CD14-positive monocyte (primary cell): ENCODE results near the gene IGFALS. TPM values are rescaled to one million over a fixed set of nuclear protein-coding genes. Genes with fewer than 3 reads are reported as not detected.

Experiments
- DNase-seq, 3 donors: peaks; one replicate each; pipeline ENCODE4 v3.0.0-alpha.2; 2011 to 2022
- H2AFZ ChIP-seq: 2 replicates; pipeline ENCODE4 v1.6.0; 2012; ENCODE audit warnings: mild to moderate bottlenecking, low read depth, low read length, inconsistent platforms; ENCODE audit not compliant: insufficient read depth, poor library complexity, severe bottlenecking
- H3K27ac ChIP-seq, 2 donors: 1 replicate in 1 of 2; 2 replicates in 1 of 2; pipeline ENCODE4 v1.5.1; 2012 to 2013; ENCODE audit warnings: low read length in 2 of 2, control low read depth in 1 of 2, inconsistent platforms in 1 of 2, low read depth in 1 of 2, mild to moderate bottlenecking in 1 of 2
- H3K27me3 ChIP-seq, 2 donors: one replicate each; pipeline versions ENCODE4 v1.6.0 to v1.6.1; 2011 to 2013; ENCODE audit warnings: low read length in 2 of 2; ENCODE audit not compliant: control insufficient read depth in 2 of 2, insufficient read depth in 2 of 2
- H3K36me3 ChIP-seq, 2 donors: replicated peaks in 1 of 2; 1 replicate in 1 of 2; 2 replicates in 1 of 2; pipeline versions ENCODE4 v1.5.1 to v1.6.1; 2012 to 2013; ENCODE audit warnings: low read length in 2 of 2, control low read depth in 1 of 2, inconsistent platforms in 1 of 2, mild to moderate bottlenecking in 1 of 2; ENCODE audit not compliant: insufficient read depth in 2 of 2, control insufficient read depth in 1 of 2
- H3K4me1 ChIP-seq, 2 donors: 1 replicate in 1 of 2; 2 replicates in 1 of 2; pipeline versions ENCODE4 v1.5.1 to v1.6.1; 2012 to 2013; ENCODE audit warnings: low read length in 2 of 2, control low read depth in 1 of 2, inconsistent platforms in 1 of 2, mild to moderate bottlenecking in 1 of 2, moderate library complexity in 1 of 2; ENCODE audit not compliant: insufficient read depth in 2 of 2, control insufficient read depth in 1 of 2
- H3K4me2 ChIP-seq: replicated peaks from 2 replicates; pipeline ENCODE3; 2012; ENCODE audit warnings: low read length, moderate library complexity, mild to moderate bottlenecking; ENCODE audit not compliant: poor library complexity, severe bottlenecking; ENCODE audit errors: extremely low read depth
- H3K4me3 ChIP-seq, 3 experiments: fragments of 200-600 bp in 1 of 3; sonication (generic) in 1 of 3; replicated peaks in 1 of 3; 1 replicate in 2 of 3; 2 replicates in 1 of 3; pipeline ENCODE4 v1.5.1; 2011 to 2013; ENCODE audit warnings: low read length in 3 of 3, mild to moderate bottlenecking in 3 of 3, control low read depth in 2 of 3, low read depth in 2 of 3, inconsistent platforms in 1 of 3, moderate library complexity in 1 of 3
- H3K79me2 ChIP-seq: 2 replicates; pipeline ENCODE4 v1.6.0; 2012; ENCODE audit warnings: mild to moderate bottlenecking, control low read depth, inconsistent platforms, low read length, moderate library complexity; ENCODE audit not compliant: insufficient read depth
- H3K9ac ChIP-seq: 2 replicates; pipeline ENCODE4 v1.6.0; 2017; ENCODE audit warnings: low read length, mild to moderate bottlenecking; ENCODE audit not compliant: insufficient read depth, poor library complexity, severe bottlenecking
- H3K9me3 ChIP-seq, 2 donors: replicated peaks in 1 of 2; 1 replicate in 1 of 2; 2 replicates in 1 of 2; pipeline versions ENCODE4 v1.5.1 to v1.6.1; 2012 to 2013; ENCODE audit warnings: low read length in 2 of 2, control low read depth in 1 of 2; ENCODE audit not compliant: control insufficient read depth in 1 of 2, insufficient read depth in 1 of 2
- H4K20me1 ChIP-seq: 2 replicates; pipeline ENCODE4 v1.6.0; 2012; ENCODE audit warnings: mild to moderate bottlenecking, low read length, control low read depth, moderate library complexity; ENCODE audit not compliant: insufficient read depth
- H3K27ac Mint-ChIP-seq, 7 donors: one replicate each; pipeline ENCODE4 v1.8.0; 2020; ENCODE audit warnings: mild to moderate bottlenecking in 7 of 7, mixed read lengths in 7 of 7, moderate library complexity in 6 of 7, inconsistent platforms in 2 of 7
- H3K27me3 Mint-ChIP-seq, 3 donors: one replicate each; pipeline ENCODE4 v1.8.0; 2021 to 2022; ENCODE audit warnings: low read depth in 3 of 3, mild to moderate bottlenecking in 3 of 3, mixed read lengths in 3 of 3, moderate library complexity in 3 of 3, inconsistent platforms in 1 of 3
- H3K36me3 Mint-ChIP-seq, 2 donors: one replicate each; pipeline ENCODE4 v1.8.0; 2020; ENCODE audit warnings: mixed read lengths in 2 of 2, inconsistent platforms in 1 of 2, mild to moderate bottlenecking in 1 of 2
- H3K4me1 Mint-ChIP-seq: one replicate; pipeline ENCODE4 v1.8.0; 2020; ENCODE audit warnings: mild to moderate bottlenecking, mixed read lengths
- H3K4me3 Mint-ChIP-seq, 2 donors: one replicate each; pipeline ENCODE4 v1.8.0; 2020; ENCODE audit warnings: mild to moderate bottlenecking in 2 of 2, mixed read lengths in 2 of 2, moderate library complexity in 1 of 2
- H3K9me3 Mint-ChIP-seq, 7 donors: one replicate each; pipeline ENCODE4 v1.8.0; 2020 to 2022; ENCODE audit warnings: mixed read lengths in 7 of 7, mild to moderate bottlenecking in 6 of 7, moderate library complexity in 6 of 7, inconsistent platforms in 2 of 7
- WGBS: methylation state at CpG from one replicate; pipeline ENCODE4 v1.1.5; 2013; ENCODE audit warnings: missing lambda C conversion rate; ENCODE audit not compliant: insufficient coverage; 5-methylcytosine and 5-hydroxymethylcytosine counted together
- intact Hi-C, 2 donors: fragments of 100-400 bp; cut with micrococcal nuclease; formaldehyde crosslinking; loops; one replicate each; pipeline versions ENCODE4 v1.15.0 to v1.15.1; 2023
- polyA plus RNA-seq, 3 donors: library from polyadenylated mRNA; depleted of rRNA in 1 of 3; unstranded in 2 of 3; stranded (reverse) in 1 of 3; fragments of 300-500 nt in 2 of 3; fragments of >200 nt in 1 of 3; fragmentation: Illumina TruSeq in 2 of 3; gene quantifications; 1 replicate in 2 of 3; 2 replicates in 1 of 3; pipeline ENCODE4 v1.2.3, GENCODE V29; 2012 to 2021
- TF ChIP-seq, protein P1 (sequence below): fragments of 200-600 bp; IDR thresholded peaks from one replicate; pipeline ENCODE4 v1.8.0; 2022; ENCODE audit warnings: antibody characterized with exemption, mild to moderate bottlenecking

IGFALS gene
- polyA plus RNA-seq, 3 donors = 0.07 TPM; not detected in 2

DNA sequence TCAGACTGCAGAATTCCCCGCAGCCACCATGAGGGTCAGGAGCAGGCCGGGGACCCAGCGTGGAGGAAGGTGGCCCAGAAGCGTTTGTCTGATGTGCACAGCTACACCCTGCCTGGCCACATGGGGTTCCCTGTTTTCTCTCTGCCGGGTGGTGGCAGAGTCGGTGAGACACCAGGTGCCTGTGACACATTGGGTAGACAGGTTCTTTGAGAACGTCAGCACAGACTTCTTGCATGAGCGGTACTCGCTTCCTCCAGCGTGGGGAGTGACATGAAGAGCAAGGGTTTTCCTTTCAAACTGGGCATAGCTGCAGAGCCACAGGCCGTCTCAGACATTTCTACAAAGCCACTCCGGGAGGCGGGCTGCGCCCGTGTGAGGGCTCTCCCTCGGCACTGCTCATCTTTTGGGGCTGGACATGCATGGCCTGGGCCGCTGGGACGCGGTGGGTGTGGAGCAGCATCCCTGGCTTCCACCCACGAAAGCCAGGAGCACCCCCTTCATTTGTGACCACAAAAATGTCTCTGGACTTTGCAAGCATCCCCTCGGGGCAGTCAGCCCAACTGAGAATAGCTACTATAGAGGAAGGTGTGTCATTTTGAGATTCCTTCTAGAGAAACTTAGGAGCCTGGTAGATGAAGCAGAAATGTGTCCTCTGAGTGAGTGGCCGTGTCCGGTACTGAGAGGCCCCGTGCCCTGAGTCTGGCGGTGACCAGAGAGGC is 48.2 kb downstream of the IGFALS start:
- Histone ChIP-seq H3K27ac (no peak overlapping the region), H4K20me1 (peaks cover 39% of the 10 kb centered on the region), H3K9me3 (no peaks in the 10 kb centered on the region), H3K79me2 (no peaks in the 10 kb centered on the region), H3K36me3 (peaks cover 82 to 91% of the 10 kb centered on the region in 2 donors), H3K27me3 (no peaks in the 10 kb centered on the region), H3K4me1 (no peaks in the 10 kb centered on the region), H2AFZ (no peak overlapping the region), H3K4me2 (no peak overlapping the region), H3K4me3 (no peak overlapping the region), H3K9ac (no peak overlapping the region)
- H3K27ac Mint-ChIP-seq = peak overlapping the region in 2 of 7 donors; percentile 13 to 20
- 97% methylated on average over 24 of the region's 25 CpGs for WGBS
- H3K4me1 Mint-ChIP-seq = no peaks in the 10 kb centered on the region
- no peak for DNase-seq
- H3K9me3 Mint-ChIP-seq = peaks cover 0 to 2% (median 0%) of the 10 kb centered on the region in 7 donors
- intact Hi-C loops = no loop called here
- no peaks in the 10 kb centered on the region for H3K27me3 Mint-ChIP-seq
- peaks cover 52 to 74% of the 10 kb centered on the region in 2 donors for H3K36me3 Mint-ChIP-seq
- H3K4me3 Mint-ChIP-seq = no peak overlapping the region
- TF ChIP-seq, protein P1, sequence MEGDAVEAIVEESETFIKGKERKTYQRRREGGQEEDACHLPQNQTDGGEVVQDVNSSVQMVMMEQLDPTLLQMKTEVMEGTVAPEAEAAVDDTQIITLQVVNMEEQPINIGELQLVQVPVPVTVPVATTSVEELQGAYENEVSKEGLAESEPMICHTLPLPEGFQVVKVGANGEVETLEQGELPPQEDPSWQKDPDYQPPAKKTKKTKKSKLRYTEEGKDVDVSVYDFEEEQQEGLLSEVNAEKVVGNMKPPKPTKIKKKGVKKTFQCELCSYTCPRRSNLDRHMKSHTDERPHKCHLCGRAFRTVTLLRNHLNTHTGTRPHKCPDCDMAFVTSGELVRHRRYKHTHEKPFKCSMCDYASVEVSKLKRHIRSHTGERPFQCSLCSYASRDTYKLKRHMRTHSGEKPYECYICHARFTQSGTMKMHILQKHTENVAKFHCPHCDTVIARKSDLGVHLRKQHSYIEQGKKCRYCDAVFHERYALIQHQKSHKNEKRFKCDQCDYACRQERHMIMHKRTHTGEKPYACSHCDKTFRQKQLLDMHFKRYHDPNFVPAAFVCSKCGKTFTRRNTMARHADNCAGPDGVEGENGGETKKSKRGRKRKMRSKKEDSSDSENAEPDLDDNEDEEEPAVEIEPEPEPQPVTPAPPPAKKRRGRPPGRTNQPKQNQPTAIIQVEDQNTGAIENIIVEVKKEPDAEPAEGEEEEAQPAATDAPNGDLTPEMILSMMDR = no peak

DNA sequence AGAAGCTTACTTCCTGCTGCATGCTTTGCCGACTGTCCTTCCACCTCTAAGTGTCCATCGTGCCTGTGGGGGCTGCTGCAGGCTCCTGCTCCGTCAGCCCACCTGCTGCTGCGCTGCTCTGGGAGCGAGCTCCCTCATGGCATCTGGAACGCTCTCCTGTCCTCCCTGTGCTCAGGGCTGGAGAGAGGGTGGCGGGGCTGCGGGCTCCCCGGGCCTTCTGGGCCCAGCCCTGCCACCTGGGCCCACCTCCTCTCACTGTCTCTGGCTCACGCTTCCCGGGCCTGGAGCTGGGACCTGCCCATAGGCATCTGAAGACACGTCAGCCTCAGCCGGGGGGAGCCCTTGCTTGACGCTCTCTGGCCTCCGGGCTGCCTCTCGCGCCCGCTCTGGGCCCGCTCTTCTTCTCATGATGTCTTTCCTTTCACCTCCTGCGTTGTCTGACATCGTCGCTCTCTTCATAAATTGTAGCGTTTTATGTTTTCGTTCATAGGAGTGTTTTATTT is 49.1 kb downstream of the IGFALS start:
- no peak for DNase-seq
- TF ChIP-seq, protein P1 = no peak
- WGBS = 96% methylated on average over 17 of the region's 24 CpGs
- intact Hi-C loops = no loop called here
- no peaks in the 10 kb centered on the region for H3K27me3 Mint-ChIP-seq
- no peaks in the 10 kb centered on the region for H3K27me3 ChIP-seq
- no peak overlapping the region for H3K4me2 ChIP-seq
- H3K4me1 ChIP-seq = no peaks in the 10 kb centered on the region
- peaks cover 47 to 64% of the 10 kb centered on the region in 2 donors for H3K36me3 Mint-ChIP-seq
- peaks cover 79 to 89% of the 10 kb centered on the region in 2 donors for H3K36me3 ChIP-seq
- H3K9ac ChIP-seq = no peak overlapping the region
- no peaks in the 10 kb centered on the region for H3K79me2 ChIP-seq
- peak overlapping the region in 1 of 7 donors; percentile 77 for H3K27ac Mint-ChIP-seq
- no peak overlapping the region for H3K4me3 ChIP-seq
- H2AFZ ChIP-seq = no peak overlapping the region
- H4K20me1 ChIP-seq = peaks cover 36% of the 10 kb centered on the region
- H3K4me1 Mint-ChIP-seq = no peaks in the 10 kb centered on the region
- no peak overlapping the region for H3K27ac ChIP-seq
- H3K9me3 Mint-ChIP-seq = peaks cover 0 to 2% (median 0%) of the 10 kb centered on the region in 7 donors
- peaks cover 0 to 4% of the 10 kb centered on the region in 2 donors for H3K9me3 ChIP-seq
- H3K4me3 Mint-ChIP-seq = no peak overlapping the region
